Neutrophil (primary cell): ENCODE measurements around the gene IGLON5.

Source experiments
- H3K27ac ChIP-seq: fragments of 200-600 bp; sonication (generic); 2 replicates; pipeline ENCODE4 v1.5.1; 2016; ENCODE audit warnings: mild to moderate bottlenecking, moderate library complexity
- H3K27me3 ChIP-seq: fragments of 200-600 bp; sonication (generic); 2 replicates; pipeline ENCODE4 v1.6.0; 2016; ENCODE audit warnings: mild to moderate bottlenecking
- H3K36me3 ChIP-seq: fragments of 200-600 bp; sonication (generic); 2 replicates; pipeline ENCODE4 v1.5.1; 2017
- H3K4me1 ChIP-seq, 2 experiments: fragments of 200-600 bp in 1 of 2; sonication (generic) in 1 of 2; 1 replicate in 1 of 2; 2 replicates in 1 of 2; pipeline versions ENCODE4 v1.5.1 to v1.6.1; 2013 to 2016; ENCODE audit warnings: low read depth in 1 of 2, low read length in 1 of 2, mild to moderate bottlenecking in 1 of 2, moderate library complexity in 1 of 2; ENCODE audit not compliant: control insufficient read depth in 1 of 2, insufficient read depth in 1 of 2
- H3K4me3 ChIP-seq, 2 experiments: fragments of 200-600 bp in 1 of 2; sonication (generic) in 1 of 2; 1 replicate in 1 of 2; 2 replicates in 1 of 2; pipeline ENCODE4 v1.5.1; 2013 to 2016; ENCODE audit warnings: low read depth in 1 of 2, low read length in 1 of 2, mild to moderate bottlenecking in 1 of 2, moderate library complexity in 1 of 2
- H3K9me3 ChIP-seq: fragments of 200-600 bp; sonication (generic); 2 replicates; pipeline ENCODE4 v1.5.1; 2016
- CTCF ChIP-seq: fragments of 200-600 bp; sonication (generic); IDR thresholded peaks from 2 replicates; pipeline ENCODE4 v1.5.1; 2016; ENCODE audit warnings: antibody characterized with exemption

IGLON5 gene

GRCh38 chr19:51351266-51351990 lies 40.0 kb downstream of the IGLON5 start:
- Histone ChIP-seq H3K27ac (no peak overlapping the region), H3K36me3 (peaks cover 60% of the 10 kb centered on the region)

DNA sequence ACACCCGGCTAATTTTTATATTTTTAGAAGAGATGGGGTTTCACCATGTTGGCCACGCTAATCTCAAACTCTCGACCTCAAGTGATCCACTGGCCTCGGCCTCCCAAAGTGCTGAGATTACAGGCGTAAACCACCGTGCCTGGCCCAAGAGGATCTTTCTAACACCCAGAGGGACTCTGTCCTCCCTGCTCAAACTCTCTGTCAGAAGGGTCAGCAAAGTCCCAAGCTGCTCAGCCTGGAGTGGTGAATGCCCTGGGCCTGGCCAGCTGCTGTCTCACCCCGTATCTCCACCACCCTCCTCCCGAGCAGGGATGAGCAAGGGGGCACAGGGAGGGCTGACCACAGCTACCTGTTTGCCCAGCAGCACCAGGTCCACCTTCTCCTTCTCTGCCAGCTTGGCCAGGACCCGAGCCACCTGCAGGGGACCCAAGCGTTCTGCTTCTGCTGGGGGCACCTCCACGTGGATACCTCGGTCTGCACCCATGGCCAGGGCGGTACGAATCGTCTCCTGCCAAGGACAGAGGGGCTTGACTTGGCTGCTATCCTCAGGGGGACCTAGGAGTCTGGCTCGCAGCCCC lies 41.4 kb downstream of the IGLON5 start:
- H3K9me3 ChIP-seq, result no peaks in the 10 kb centered on the region
- peaks cover 46% of the 10 kb centered on the region for H3K36me3 ChIP-seq
- no peaks in the 10 kb centered on the region for H3K4me1 ChIP-seq
- no peaks in the 10 kb centered on the region for H3K27me3 ChIP-seq
- H3K4me3 ChIP-seq, result no peak overlapping the region
- H3K27ac ChIP-seq, result no peak overlapping the region
- no peak for TF ChIP-seq CTCF

More at GRCh38 chr19:51351266-51351990, 40.0 kb downstream of the IGLON5 start:
- Histone ChIP-seq H3K27me3 (no peaks in the 10 kb centered on the region), H3K9me3 (no peaks in the 10 kb centered on the region), H3K4me3 (no peak overlapping the region), H3K4me1 (no peaks in the 10 kb centered on the region)
- TF ChIP-seq CTCF, result no peak

GRCh38 chr19:51354103-51354741 lies 42.8 kb downstream of the IGLON5 start:
- no peaks in the 10 kb centered on the region for H3K27me3 ChIP-seq
- no peak overlapping the region for H3K4me3 ChIP-seq
- no peak overlapping the region for H3K27ac ChIP-seq
- no peaks in the 10 kb centered on the region for H3K9me3 ChIP-seq
- H3K4me1 ChIP-seq, result no peaks in the 10 kb centered on the region
- TF ChIP-seq CTCF, result no peak
- peaks cover 38% of the 10 kb centered on the region for H3K36me3 ChIP-seq

GRCh38 chr19:51354742-51355148 lies 43.3 kb downstream of the IGLON5 start:
- no peak for TF ChIP-seq CTCF
- Histone ChIP-seq H3K4me3 (no peak overlapping the region), H3K9me3 (no peaks in the 10 kb centered on the region), H3K36me3 (peaks cover 34% of the 10 kb centered on the region), H3K4me1 (no peaks in the 10 kb centered on the region), H3K27ac (no peak overlapping the region), H3K27me3 (no peaks in the 10 kb centered on the region)

DNA sequence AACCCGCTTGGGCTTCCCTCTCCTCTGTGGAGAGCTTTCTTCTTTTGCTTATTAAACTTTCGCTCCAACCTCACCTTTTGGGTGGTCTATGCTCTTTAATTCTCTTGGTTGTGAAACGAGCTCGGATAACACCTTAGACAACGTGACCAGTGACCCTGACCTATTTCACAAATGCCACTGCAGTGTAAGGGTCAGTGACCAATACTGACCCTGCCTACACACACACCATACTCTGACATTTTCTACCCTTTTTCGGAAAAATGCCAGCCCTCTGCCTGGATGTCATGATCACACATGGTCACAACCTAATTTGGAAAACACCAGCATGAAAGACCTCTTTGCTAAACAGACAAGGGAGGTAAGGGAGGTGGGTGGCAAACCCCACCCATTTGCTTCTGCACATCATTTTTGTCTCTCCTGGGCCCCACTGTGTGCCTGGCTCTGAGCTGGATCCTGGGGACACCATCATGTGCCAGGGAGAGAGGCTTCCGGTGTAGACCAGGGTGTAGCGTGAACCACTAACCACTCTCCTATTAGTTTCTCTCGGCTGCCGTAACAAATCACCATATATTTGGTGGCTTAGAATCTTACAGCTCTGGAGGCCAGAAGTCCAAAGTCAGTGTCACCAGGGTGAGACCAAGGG lies 44.8 kb downstream of the IGLON5 start:
- TF ChIP-seq CTCF, result no peak
- peaks cover 19% of the 10 kb centered on the region for H3K36me3 ChIP-seq
- H3K27ac ChIP-seq, result no peak overlapping the region
- H3K27me3 ChIP-seq, result no peaks in the 10 kb centered on the region
- no peaks in the 10 kb centered on the region for H3K4me1 ChIP-seq
- H3K4me3 ChIP-seq, result no peak overlapping the region
- H3K9me3 ChIP-seq, result no peaks in the 10 kb centered on the region
